ENCODE data around the gene NCKAP5. TPM values are rescaled to one million over a fixed set of nuclear protein-coding genes. Genes with fewer than 3 reads are reported as not detected.

Gene NCKAP5
- total and polyA plus RNA-seq, 10 donors = 0.39 to 6.0 (median 3.3) TPM

DNA sequence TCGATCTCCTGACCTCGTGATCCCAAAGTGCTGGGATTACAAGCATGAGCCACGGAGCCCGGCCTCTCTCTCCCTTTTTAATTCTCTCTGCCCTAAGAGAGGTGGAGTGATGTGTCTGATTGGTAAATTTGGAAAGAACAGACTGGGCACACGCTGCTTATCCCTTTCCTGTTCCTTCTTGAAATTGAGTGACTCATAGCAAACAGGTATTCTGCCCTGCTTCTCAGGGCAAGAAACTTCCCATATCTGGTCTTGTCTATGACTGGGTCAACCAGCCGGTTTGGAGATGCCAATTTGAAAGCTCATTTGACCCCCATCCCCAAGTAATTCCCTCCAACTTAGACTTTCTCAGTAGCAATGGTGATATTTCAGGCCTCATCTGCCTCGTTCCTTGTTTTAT, 913.3 kb downstream of the NCKAP5 start:
- no peaks in the 10 kb centered on the region for H3K36me3 ChIP-seq
- H3K27me3 ChIP-seq (replicated peaks in 1 of 7) = no peaks in the 10 kb centered on the region
- H3K4me3 ChIP-seq = no peak overlapping the region
- no peaks in the 10 kb centered on the region for H3K9me3 ChIP-seq
- TF ChIP-seq POLR2AphosphoS5 (IDR thresholded peaks at IDR 0.05) = no peak
- no peak for TF ChIP-seq POLR2A (IDR thresholded peaks at IDR 0.05)
- intact Hi-C loops (cut with DNase I; ENCODE audit: low total_unique reads) = no loop called here
- no peak overlapping the region for H3K27ac ChIP-seq
- 80 to 90% (median 85%) methylated on average over 7 of the region's 7 CpGs for WGBS, 5 donors
- H3K4me1 ChIP-seq = no peaks in the 10 kb centered on the region
- no peak for DNase-seq

DNA sequence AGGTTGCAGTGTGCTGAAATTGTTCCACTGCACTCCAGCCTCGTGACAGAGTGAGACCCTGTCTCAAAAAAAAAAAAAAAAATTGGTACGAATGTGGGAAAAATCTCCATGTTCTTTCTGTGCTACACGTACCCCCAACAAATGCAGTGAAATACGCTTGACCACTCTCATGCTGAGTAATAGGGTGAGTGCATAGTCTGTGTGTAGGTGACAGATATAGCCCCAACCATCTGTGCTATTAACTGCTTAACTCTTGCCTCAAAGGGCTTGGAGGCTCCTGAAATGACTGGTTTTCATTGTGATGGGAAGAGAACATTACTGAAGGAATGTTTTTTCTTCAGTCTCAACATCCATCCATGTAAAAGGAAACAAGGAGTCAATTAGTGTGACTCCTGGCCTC, 913.9 kb downstream of the NCKAP5 start:
- intact Hi-C loops (cut with DNase I; ENCODE audit: low total_unique reads) = no loop called here
- no peaks in the 10 kb centered on the region for H3K4me1 ChIP-seq
- H3K36me3 ChIP-seq = no peaks in the 10 kb centered on the region
- H3K27ac ChIP-seq = no peak overlapping the region
- WGBS, 5 donors = 56 to 83% (median 63%) methylated on average over 4 of the region's 4 CpGs
- no peak overlapping the region for H3K4me3 ChIP-seq
- TF ChIP-seq POLR2AphosphoS5 (IDR thresholded peaks at IDR 0.05) (no peak), POLR2A (IDR thresholded peaks at IDR 0.05) (no peak)
- TF ChIP-seq, protein P1, sequence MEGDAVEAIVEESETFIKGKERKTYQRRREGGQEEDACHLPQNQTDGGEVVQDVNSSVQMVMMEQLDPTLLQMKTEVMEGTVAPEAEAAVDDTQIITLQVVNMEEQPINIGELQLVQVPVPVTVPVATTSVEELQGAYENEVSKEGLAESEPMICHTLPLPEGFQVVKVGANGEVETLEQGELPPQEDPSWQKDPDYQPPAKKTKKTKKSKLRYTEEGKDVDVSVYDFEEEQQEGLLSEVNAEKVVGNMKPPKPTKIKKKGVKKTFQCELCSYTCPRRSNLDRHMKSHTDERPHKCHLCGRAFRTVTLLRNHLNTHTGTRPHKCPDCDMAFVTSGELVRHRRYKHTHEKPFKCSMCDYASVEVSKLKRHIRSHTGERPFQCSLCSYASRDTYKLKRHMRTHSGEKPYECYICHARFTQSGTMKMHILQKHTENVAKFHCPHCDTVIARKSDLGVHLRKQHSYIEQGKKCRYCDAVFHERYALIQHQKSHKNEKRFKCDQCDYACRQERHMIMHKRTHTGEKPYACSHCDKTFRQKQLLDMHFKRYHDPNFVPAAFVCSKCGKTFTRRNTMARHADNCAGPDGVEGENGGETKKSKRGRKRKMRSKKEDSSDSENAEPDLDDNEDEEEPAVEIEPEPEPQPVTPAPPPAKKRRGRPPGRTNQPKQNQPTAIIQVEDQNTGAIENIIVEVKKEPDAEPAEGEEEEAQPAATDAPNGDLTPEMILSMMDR (IDR thresholded peaks at IDR 0.05 in 8 of 11, conservative IDR thresholded peaks at IDR 0.05 in 3 of 11) = no peak
- no peak for DNase-seq
- no peaks in the 10 kb centered on the region for H3K9me3 ChIP-seq
- H3K27me3 ChIP-seq (replicated peaks in 1 of 7) = peaks cover 0 to 1% (median 0%) of the 10 kb centered on the region in 7 donors

DNA sequence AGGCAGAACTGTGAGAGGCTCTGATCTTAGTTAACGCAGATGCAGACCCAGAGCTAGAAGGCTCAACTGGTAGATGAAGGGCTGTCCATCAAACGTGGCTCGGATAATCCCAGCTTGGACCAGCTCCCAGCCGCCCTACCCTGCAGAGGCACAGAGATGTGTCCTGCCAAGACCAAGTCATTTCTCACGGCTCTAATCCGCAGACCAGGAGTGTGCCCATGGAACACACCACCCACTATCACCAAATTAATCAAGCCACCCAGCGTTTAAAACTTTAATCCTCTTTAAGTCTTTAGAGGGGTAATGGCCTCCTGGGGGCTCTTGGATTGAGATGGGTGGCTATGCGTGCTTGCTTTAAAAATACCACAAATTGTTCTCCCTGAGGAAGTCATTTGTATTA, 915.8 kb downstream of the NCKAP5 start:
- DNase-seq = no peak
- intact Hi-C loops (cut with DNase I; ENCODE audit: low total_unique reads) = no loop called here
- 75 to 85% (median 79%) methylated on average over 8 of the region's 8 CpGs for WGBS, 5 donors
- Histone ChIP-seq H3K27me3 (replicated peaks in 1 of 7) (peaks cover 0 to 3% (median 0%) of the 10 kb centered on the region in 7 donors), H3K27ac (no peak overlapping the region), H3K4me1 (no peaks in the 10 kb centered on the region), H3K4me3 (no peak overlapping the region), H3K9me3 (no peaks in the 10 kb centered on the region), H3K36me3 (no peaks in the 10 kb centered on the region)
- TF ChIP-seq, protein P1 (IDR thresholded peaks at IDR 0.05 in 8 of 11, conservative IDR thresholded peaks at IDR 0.05 in 3 of 11) = no peak
- TF ChIP-seq POLR2AphosphoS5 (IDR thresholded peaks at IDR 0.05) = no peak

- 76 to 82% (median 80%) methylated on average over 12 of the region's 12 CpGs for WGBS, 5 donors
- peaks cover 0 to 3% (median 0%) of the 10 kb centered on the region in 7 donors for H3K27me3 ChIP-seq (replicated peaks in 1 of 7)
- no peaks in the 10 kb centered on the region for H3K36me3 ChIP-seq
- H3K9me3 ChIP-seq = no peaks in the 10 kb centered on the region
- intact Hi-C loops (cut with DNase I; ENCODE audit: low total_unique reads) = no loop called here
- TF ChIP-seq, protein P1 (IDR thresholded peaks at IDR 0.05 in 8 of 11, conservative IDR thresholded peaks at IDR 0.05 in 3 of 11) = peak in 4 of 11 experiments; percentile 15 to 42 (median 34)
- no peak for TF ChIP-seq POLR2AphosphoS5 (IDR thresholded peaks at IDR 0.05)
- no peak for DNase-seq
- no peaks in the 10 kb centered on the region for H3K4me1 ChIP-seq
- H3K4me3 ChIP-seq = no peak overlapping the region
- no peak overlapping the region for H3K27ac ChIP-seq
Observed at GRCh38 chr2:132651115-132652045, 916.9 kb downstream of the NCKAP5 start.

Measured in spleen (tissue), 11 donors.